ENCODE data around the gene ALPK1.
"Not testable (repeated sequence)": the region's sequence is repeated elsewhere in the genome, so short reads cannot be mapped to it uniquely, and the experiment has no call there.

ALPK1 gene

GRCh38 chr4:112378858-112379257, 81.7 kb downstream of the ALPK1 start:
- no peak for DNase-seq (ENCODE audit: low spot score)

- DNase-seq (ENCODE audit: low spot score): no peak
These were observed 82.1 kb downstream of the ALPK1 start for GRCh38 chr4:112379306-112379705.

GRCh38 chr4:112381996-112382692, 85.0 kb downstream of the ALPK1 start:
- peak; percentile 60 for DNase-seq (ENCODE audit: low spot score)

GRCh38 chr4:112386071-112386470, 88.9 kb downstream of the ALPK1 start:
- DNase-seq (ENCODE audit: low spot score): no peak

GRCh38 chr4:112402098-112402497, 104.9 kb downstream of the ALPK1 start:
- no peak for DNase-seq (ENCODE audit: low spot score)

GRCh38 chr4:112403101-112403945, 106.2 kb downstream of the ALPK1 start:
- no peak for DNase-seq (ENCODE audit: low spot score)

GRCh38 chr4:112410364-112410763, 113.2 kb downstream of the ALPK1 start:
- DNase-seq (ENCODE audit: low spot score): no peak

GRCh38 chr4:112410804-112411203, 113.6 kb downstream of the ALPK1 start:
- DNase-seq (ENCODE audit: low spot score): no peak

- no peak for DNase-seq (ENCODE audit: low spot score)
These were observed 114.8 kb downstream of the ALPK1 start for GRCh38 chr4:112411781-112412550.

- DNase-seq (ENCODE audit: low spot score): peak; percentile 70
These were observed 119.3 kb downstream of the ALPK1 start for GRCh38 chr4:112416464-112416863.

- no peak for DNase-seq (ENCODE audit: low spot score)
These were observed 120.9 kb downstream of the ALPK1 start for GRCh38 chr4:112418092-112418491.

- no peak for DNase-seq (ENCODE audit: low spot score)
These were observed 124.7 kb downstream of the ALPK1 start for GRCh38 chr4:112421911-112422310.

GRCh38 chr4:112422644-112423043, 125.5 kb downstream of the ALPK1 start:
- DNase-seq (ENCODE audit: low spot score): no peak

GRCh38 chr4:112423591-112423990, 126.4 kb downstream of the ALPK1 start:
- DNase-seq (ENCODE audit: low spot score): no peak

- no peak for DNase-seq (ENCODE audit: low spot score)
These were observed 128.7 kb downstream of the ALPK1 start for GRCh38 chr4:112425823-112426222.

- no peak for DNase-seq (ENCODE audit: low spot score)
These were observed 129.2 kb downstream of the ALPK1 start for GRCh38 chr4:112426416-112426815.

- no peak for DNase-seq (ENCODE audit: low spot score)
These were observed 134.0 kb downstream of the ALPK1 start for GRCh38 chr4:112431158-112431557.

- DNase-seq (ENCODE audit: low spot score): no peak
These were observed 139.8 kb downstream of the ALPK1 start for GRCh38 chr4:112436987-112437386.

- not testable (repeated sequence) for DNase-seq (ENCODE audit: low spot score)
These were observed 145.1 kb downstream of the ALPK1 start for GRCh38 chr4:112442226-112442625.

- DNase-seq (ENCODE audit: low spot score): no peak
These were observed 151.3 kb downstream of the ALPK1 start for GRCh38 chr4:112448306-112449132.

- DNase-seq (ENCODE audit: low spot score): no peak
These were observed 152.5 kb downstream of the ALPK1 start for GRCh38 chr4:112449708-112450107.

- DNase-seq (ENCODE audit: low spot score): no peak
These were observed 153.9 kb downstream of the ALPK1 start for GRCh38 chr4:112451104-112451503.
